HepG2 (cell line): Measurements from ENCODE around the gene DCDC2. TPM values are rescaled to one million over a fixed set of nuclear protein-coding genes. Genes with fewer than 3 reads are reported as not detected.

Source experiments
- DBP ChIP-seq: sonication (generic); formaldehyde crosslinking; IDR thresholded peaks from 2 replicates; pipeline ENCODE4 v1.4.0; 2020; ENCODE audit warnings: missing genetic modification reagents; ENCODE audit errors: not compliant biosample characterization
- GRHL1 ChIP-seq: sonication (generic); formaldehyde crosslinking; conservative IDR thresholded peaks from 2 replicates; pipeline ENCODE4 v1.8.0; 2022; ENCODE audit warnings: missing genetic modification reagents
- HIVEP1 ChIP-seq: sonication (generic); formaldehyde crosslinking; IDR thresholded peaks from 2 replicates; pipeline ENCODE4 v1.4.0; 2020; ENCODE audit warnings: mild to moderate bottlenecking, missing genetic modification reagents
- MAFK ChIP-seq, 2 experiments: IDR thresholded peaks in 1 of 2; conservative IDR thresholded peaks in 1 of 2; 2 replicates each; pipeline ENCODE4 v1.6.1; 2011; ENCODE audit warnings: improper control_type of control experiment in 2 of 2, low read length in 2 of 2
- RXRB ChIP-seq: IDR thresholded peaks from 2 replicates; pipeline ENCODE4 v1.6.1; 2016; ENCODE audit warnings: borderline replicate concordance, missing genetic modification reagents, missing compliant biosample characterization
- SRSF9 ChIP-seq: fragments of 200-400 bp; formaldehyde crosslinking; IDR thresholded peaks from 2 replicates; pipeline ENCODE4 v1.6.1; 2018; ENCODE audit warnings: borderline replicate concordance, mild to moderate bottlenecking, low read depth, low read length; ENCODE audit not compliant: insufficient read depth, poor library complexity, severe bottlenecking
- TBX2 ChIP-seq: sonication (generic); formaldehyde crosslinking; IDR thresholded peaks from 2 replicates; pipeline ENCODE4 v1.5.0; 2020; ENCODE audit warnings: missing genetic modification reagents, mild to moderate bottlenecking, borderline replicate concordance
- ZNF382 ChIP-seq: sonication (generic); formaldehyde crosslinking; IDR thresholded peaks from 2 replicates; pipeline ENCODE4 v1.5.0; 2020; ENCODE audit warnings: missing genetic modification reagents, mild to moderate bottlenecking, borderline replicate concordance
- ZNF513 ChIP-seq: sonication (generic); formaldehyde crosslinking; conservative IDR thresholded peaks from 2 replicates; pipeline ENCODE4 v1.5.0; 2020; ENCODE audit warnings: missing genetic modification reagents
- ZNF558 ChIP-seq: sonication (generic); formaldehyde crosslinking; IDR thresholded peaks from 2 replicates; pipeline ENCODE4 v1.9.0; 2022; ENCODE audit warnings: mild to moderate bottlenecking, missing genetic modification reagents, borderline replicate concordance
- ZNF562 ChIP-seq: sonication (generic); formaldehyde crosslinking; IDR thresholded peaks from 2 replicates; pipeline ENCODE4 v1.8.0; 2022; ENCODE audit warnings: missing genetic modification reagents, borderline replicate concordance
- ZNF703 ChIP-seq: sonication (generic); formaldehyde crosslinking; IDR thresholded peaks from 2 replicates; pipeline ENCODE4 v1.5.1; 2020; ENCODE audit warnings: missing genetic modification reagents, mild to moderate bottlenecking, moderate library complexity, borderline replicate concordance
- ZNF740 ChIP-seq: sonication (generic); formaldehyde crosslinking; IDR thresholded peaks from 2 replicates; pipeline ENCODE4 v1.4.0; 2020; ENCODE audit warnings: missing genetic modification reagents
- polyA plus RNA-seq, 8 experiments: library from polyadenylated mRNA; depleted of rRNA in 3 of 8; stranded (reverse) in 7 of 8; unstranded in 1 of 8; fragments of >200 nt; fragmentation: Illumina TruSeq in 4 of 8; extraction: Trizol in 4 of 8; gene quantifications; 2 replicates each; pipeline versions ENCODE4 v1.2.1 to v1.2.3, GENCODE V29; 2011 to 2016; ENCODE audit warnings: low read depth in 4 of 8, missing spikeins in 1 of 8, mixed read lengths in 1 of 8; ENCODE audit not compliant: insufficient read depth in 1 of 8
- total RNA-seq, 5 experiments: library from RNA; depleted of rRNA; stranded (reverse); fragments of >200 nt; fragmentation: Illumina TruSeq; extraction: Trizol; gene quantifications; 2 replicates each; pipeline ENCODE4 v1.2.3, GENCODE V29; 2016; ENCODE audit warnings: low read depth in 1 of 5
- TF ChIP-seq, protein P1 (sequence below): sonication (generic); formaldehyde crosslinking; IDR thresholded peaks from one replicate; pipeline ENCODE4 v1.5.1; 2020; ENCODE audit warnings: mild to moderate bottlenecking, missing genetic modification reagents; ENCODE audit errors: not compliant biosample characterization

DCDC2 gene
- total and polyA plus RNA-seq, 2 of the 13 experiments (the other 11 are each of a cell fraction or from before 2014, with no cell fraction given) = 9.0 to 36.2 TPM

DNA sequence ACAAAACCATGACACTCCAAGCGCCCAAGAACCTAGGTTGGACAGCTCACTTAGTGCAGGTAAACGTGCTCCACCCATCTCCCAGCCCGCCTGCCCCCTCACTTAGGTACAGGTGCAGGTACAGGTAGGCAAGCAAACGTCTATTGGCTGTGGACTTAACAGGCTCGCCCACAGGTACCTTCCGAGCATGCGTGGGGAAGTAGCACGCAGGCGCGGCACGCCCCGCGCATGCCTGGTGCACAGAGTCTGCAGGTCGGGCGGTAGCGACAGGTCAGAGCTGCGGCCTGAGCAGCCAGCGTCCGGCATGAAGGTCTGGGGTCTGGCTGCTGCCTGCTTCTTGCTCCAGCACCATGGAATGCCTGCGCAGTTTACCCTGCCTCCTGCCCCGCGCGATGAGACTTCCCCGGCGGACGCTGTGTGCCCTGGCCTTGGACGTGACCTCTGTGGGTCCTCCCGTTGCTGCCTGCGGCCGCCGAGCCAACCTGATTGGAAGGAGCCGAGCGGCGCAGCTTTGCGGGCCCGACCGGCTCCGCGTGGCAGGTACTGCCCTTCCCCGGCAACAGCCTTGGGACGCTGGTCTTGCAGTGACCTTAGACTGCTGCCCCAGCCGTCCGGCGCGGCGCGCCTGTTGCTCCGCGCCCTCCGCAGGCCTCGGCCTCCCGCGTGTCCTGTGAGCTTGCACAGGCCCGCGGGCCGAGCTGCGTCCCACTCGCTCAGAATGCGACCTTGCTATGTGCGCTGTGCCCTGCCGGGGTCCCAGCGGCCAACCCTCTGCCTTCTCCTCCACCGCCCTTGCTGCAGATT is 45.0 kb upstream of the DCDC2 start, which contains the start of gene MRS2 (continued):
- TF ChIP-seq, protein P1, sequence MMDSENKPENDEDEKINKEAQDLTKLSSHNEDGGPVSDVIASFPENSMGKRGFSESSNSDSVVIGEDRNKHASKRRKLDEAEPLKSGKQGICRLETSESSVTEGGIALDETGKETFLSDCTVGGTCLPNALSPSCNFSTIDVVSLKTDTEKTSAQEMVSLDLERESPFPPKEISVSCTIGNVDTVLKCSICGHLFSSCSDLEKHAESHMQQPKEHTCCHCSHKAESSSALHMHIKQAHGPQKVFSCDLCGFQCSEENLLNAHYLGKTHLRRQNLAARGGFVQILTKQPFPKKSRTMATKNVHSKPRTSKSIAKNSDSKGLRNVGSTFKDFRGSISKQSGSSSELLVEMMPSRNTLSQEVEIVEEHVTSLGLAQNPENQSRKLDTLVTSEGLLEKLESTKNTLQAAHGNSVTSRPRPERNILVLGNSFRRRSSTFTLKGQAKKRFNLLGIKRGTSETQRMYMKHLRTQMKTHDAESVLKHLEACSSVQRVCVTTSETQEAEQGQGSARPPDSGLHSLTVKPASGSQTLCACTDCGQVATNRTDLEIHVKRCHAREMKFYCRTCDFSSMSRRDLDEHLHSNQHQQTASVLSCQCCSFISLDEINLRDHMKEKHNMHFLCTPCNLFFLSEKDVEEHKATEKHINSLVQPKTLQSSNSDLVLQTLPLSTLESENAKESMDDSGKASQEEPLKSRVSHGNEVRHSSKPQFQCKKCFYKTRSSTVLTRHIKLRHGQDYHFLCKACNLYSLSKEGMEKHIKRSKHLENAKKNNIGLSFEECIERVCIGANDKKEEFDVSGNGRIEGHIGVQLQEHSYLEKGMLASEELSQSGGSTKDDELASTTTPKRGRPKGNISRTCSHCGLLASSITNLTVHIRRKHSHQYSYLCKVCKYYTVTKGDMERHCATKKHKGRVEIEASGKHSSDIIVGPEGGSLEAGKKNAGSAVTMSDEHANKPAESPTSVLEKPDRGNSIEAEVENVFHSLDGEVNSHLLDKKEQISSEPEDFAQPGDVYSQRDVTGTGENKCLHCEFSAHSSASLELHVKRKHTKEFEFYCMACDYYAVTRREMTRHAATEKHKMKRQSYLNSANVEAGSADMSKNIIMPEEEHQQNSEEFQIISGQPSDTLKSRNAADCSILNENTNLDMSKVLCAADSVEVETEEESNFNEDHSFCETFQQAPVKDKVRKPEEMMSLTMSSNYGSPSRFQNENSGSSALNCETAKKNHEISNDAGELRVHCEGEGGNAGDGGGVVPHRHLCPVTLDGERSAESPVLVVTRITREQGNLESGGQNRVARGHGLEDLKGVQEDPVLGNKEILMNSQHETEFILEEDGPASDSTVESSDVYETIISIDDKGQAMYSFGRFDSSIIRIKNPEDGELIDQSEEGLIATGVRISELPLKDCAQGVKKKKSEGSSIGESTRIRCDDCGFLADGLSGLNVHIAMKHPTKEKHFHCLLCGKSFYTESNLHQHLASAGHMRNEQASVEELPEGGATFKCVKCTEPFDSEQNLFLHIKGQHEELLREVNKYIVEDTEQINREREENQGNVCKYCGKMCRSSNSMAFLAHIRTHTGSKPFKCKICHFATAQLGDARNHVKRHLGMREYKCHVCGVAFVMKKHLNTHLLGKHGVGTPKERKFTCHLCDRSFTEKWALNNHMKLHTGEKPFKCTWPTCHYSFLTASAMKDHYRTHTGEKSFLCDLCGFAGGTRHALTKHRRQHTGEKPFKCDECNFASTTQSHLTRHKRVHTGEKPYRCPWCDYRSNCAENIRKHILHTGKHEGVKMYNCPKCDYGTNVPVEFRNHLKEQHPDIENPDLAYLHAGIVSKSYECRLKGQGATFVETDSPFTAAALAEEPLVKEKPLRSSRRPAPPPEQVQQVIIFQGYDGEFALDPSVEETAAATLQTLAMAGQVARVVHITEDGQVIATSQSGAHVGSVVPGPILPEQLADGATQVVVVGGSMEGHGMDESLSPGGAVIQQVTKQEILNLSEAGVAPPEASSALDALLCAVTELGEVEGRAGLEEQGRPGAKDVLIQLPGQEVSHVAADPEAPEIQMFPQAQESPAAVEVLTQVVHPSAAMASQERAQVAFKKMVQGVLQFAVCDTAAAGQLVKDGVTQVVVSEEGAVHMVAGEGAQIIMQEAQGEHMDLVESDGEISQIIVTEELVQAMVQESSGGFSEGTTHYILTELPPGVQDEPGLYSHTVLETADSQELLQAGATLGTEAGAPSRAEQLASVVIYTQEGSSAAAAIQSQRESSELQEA (CRISPR knock-in tag) = peak; percentile 96
- TF ChIP-seq ZNF562 (CRISPR knock-in tag) = no peak
- TF ChIP-seq HIVEP1 (CRISPR knock-in tag) = peak; percentile 88
- peak; percentile 97 for TF ChIP-seq DBP (CRISPR knock-in tag)
- TF ChIP-seq ZNF513 (CRISPR knock-in tag) = peak; percentile 99; the same call in 1 of the 2 replicates
- TF ChIP-seq TBX2 (CRISPR knock-in tag) = peak; percentile 90
- peak; percentile 72; the same call in 1 of the 2 replicates for TF ChIP-seq ZNF740 (CRISPR knock-in tag)
- peak; percentile 85; the same call in 1 of the 2 replicates for TF ChIP-seq ZNF558 (CRISPR knock-in tag)
- TF ChIP-seq MAFK (conservative IDR thresholded peaks at IDR 0.05 in 1 of 2, IDR thresholded peaks at IDR 0.05 in 1 of 2; ENCODE audit: low read length in 2 of 2) = no peak
- TF ChIP-seq RXRB (CRISPR knock-in tag) = peak; percentile 58
- no peak for TF ChIP-seq ZNF382
- no peak for TF ChIP-seq SRSF9
- no peak; the same call in 1 of the 2 replicates for TF ChIP-seq ZNF703 (CRISPR knock-in tag)
- no peak for TF ChIP-seq GRHL1 (CRISPR knock-in tag)
